ES-I3 (cell line): ENCODE data around the gene FHIT.

Experiments used
- H3K36me3 ChIP-seq: 2 replicates; pipeline ENCODE4 v1.6.1; 2013; ENCODE audit warnings: mild to moderate bottlenecking, low read length, control low read depth, moderate library complexity; ENCODE audit not compliant: insufficient read depth
- H3K4me1 ChIP-seq: 2 replicates; pipeline ENCODE4 v1.6.1; 2013; ENCODE audit warnings: mild to moderate bottlenecking, control low read depth, low read length; ENCODE audit not compliant: insufficient read depth
- H3K9ac ChIP-seq: 2 replicates; pipeline ENCODE4 v1.6.1; 2013; ENCODE audit warnings: low read depth, mild to moderate bottlenecking, low read length, moderate library complexity
- H3K9me3 ChIP-seq: 2 replicates; pipeline ENCODE4 v1.6.1; 2013; ENCODE audit warnings: mild to moderate bottlenecking, low read length, moderate library complexity; ENCODE audit not compliant: control insufficient read depth, insufficient read depth

Gene FHIT

DNA sequence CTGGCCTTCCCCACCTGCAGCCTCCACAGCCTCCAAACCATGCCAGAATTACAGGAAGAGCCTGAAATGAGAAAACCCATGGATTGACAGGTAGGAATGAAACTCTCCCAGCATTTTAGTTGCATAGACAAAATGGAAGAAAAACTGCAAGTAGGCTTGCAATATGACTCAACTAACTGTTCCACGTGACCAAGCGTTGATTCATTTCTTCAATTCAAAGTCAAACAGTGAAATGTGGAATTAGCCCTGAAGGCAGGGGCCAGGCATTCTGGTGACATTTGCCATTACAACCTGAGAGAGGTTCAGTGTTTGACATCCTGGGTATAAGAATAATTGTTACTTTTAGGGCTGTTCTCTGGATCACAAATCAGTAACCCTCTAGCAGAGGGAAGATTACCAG lies 1525.0 kb downstream of the FHIT start:
- Histone ChIP-seq H3K9ac (no peak overlapping the region), H3K9me3 (no peaks in the 10 kb centered on the region), H3K4me1 (no peaks in the 10 kb centered on the region), H3K36me3 (no peaks in the 10 kb centered on the region)

DNA sequence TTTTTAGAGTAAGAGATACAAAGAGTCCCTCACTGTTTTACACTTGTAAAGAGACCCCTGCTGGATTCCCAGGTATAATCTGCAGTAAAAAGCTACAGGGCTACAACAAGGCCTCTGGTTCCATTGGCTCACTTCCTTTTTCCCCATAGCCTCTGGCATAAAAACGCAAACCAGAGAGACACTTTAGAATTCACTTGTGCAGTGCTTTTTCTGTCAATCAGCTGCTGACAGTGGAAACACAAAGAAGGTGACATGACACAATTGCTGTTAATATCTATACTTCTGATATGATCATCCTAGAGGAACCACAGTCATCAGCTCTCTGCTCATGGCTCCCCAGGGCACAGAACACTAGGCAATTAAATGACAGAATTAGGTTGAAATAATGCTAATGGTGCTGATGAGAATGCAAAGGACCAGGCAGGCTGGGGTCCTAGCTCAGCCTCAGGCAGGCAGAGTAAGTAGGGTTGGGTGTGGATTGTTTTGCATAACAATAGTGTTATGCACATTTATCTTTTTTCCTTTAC lies 1533.5 kb downstream of the FHIT start:
- Histone ChIP-seq H3K4me1 (peaks cover 22% of the 10 kb centered on the region), H3K36me3 (no peaks in the 10 kb centered on the region; the same call in 1 of the 2 replicates), H3K9ac (no peak overlapping the region), H3K9me3 (peaks cover 6% of the 10 kb centered on the region)

DNA sequence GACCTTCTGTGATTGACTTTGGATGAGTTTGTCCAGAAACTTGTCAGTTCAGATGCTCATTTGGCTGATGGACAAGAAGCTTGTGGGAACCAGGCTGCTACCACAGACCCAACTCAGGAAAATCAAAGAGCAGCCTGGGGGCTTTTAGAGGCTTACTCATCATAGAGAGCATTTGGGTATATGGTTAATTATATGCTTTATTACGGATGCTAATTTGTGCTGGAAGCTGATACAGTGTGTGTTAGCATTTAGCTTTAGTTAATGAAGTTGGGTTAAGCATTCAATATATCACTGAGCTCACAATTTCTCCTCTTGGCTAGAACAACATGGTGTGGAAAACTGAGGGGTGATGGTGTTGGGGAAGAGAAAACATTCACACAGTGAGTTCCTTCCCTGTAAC lies 1537.2 kb downstream of the FHIT start:
- Histone ChIP-seq H3K4me1 (peaks cover 17% of the 10 kb centered on the region), H3K9me3 (peaks cover 6% of the 10 kb centered on the region), H3K36me3 (no peaks in the 10 kb centered on the region; the same call in 1 of the 2 replicates), H3K9ac (no peak overlapping the region)

DNA sequence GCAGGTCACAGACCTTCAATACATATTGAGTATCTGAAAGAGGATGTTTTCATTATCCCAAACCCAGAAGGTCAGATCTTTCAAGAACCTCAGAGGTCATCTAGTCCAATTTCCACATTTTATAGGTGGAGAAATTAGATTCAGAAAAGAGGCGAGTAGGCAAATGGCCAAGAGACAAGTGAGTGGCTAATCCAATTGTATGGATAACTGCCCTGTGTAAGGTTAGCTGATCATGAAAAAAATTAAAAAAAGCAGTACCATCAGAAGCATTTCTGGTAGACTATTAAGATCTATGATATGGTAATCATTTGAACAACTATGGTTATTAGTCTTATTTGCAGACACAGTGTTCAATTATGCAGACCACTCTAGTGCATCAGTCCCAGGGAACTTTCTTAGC lies 1540.7 kb downstream of the FHIT start:
- Histone ChIP-seq H3K9me3 (peaks cover 6% of the 10 kb centered on the region), H3K4me1 (no peaks in the 10 kb centered on the region), H3K9ac (no peak overlapping the region), H3K36me3 (no peaks in the 10 kb centered on the region; the same call in 1 of the 2 replicates)

DNA sequence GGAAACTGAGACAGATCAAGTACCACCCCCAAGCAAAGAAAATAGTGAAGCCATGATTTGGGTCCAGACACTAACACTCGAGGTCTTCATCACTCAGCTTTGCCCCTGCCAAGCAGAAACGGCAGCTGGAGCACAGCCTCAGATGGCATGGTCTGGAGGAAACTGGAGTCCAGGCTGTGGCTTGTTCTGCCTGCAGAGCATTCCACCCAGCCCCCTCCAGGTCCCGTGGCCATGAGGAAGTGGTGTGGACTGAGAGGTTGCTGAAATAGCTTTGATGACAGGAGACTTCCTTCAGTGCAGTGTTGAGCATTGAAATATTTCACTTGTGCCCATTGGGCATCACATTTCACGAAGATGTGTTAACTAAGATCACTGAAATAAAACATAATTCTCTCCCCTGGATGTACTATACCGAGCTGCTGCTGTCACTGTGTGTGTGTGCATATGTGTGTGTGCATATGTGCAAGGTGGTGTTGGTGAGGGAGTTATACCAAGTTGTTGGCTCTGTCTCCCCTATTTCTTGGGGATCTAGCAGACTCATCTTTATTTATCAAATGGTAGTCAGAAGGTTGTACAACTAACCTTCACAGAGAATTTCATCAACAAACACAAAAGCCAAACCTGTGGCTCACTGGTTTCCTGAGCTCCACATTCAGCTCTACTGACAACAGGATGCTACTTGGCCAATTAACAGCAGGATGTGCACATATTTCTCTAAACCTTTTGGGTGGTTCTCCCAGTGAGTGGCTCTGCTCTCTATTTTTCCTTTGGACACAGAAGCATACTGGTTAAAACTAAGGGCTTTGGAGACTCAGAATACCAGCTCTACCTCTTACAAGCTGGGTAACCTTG lies 1541.3 kb downstream of the FHIT start:
- H3K4me1 ChIP-seq: no peaks in the 10 kb centered on the region
- peaks cover 6% of the 10 kb centered on the region for H3K9me3 ChIP-seq
- H3K9ac ChIP-seq: no peak overlapping the region
- H3K36me3 ChIP-seq: no peaks in the 10 kb centered on the region; the same call in 1 of the 2 replicates

DNA sequence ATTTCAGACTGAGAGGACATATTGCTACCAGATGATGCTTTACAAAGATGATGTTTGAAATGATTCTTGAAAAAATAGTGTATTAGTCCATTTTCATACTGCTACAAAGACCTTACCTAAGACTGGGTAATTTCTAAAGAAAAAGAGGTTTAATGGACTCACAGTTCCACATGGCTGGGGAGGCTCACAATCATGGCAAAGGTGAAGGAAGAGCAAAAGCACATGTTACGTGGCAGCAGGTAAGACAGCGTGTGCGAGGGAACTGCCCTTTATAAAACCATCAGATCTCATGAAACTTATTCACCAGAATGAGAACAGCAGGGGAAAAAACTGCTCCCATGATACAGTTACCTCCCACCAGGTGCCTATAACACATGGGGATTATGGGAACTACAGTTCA lies 1543.0 kb downstream of the FHIT start:
- Histone ChIP-seq H3K9ac (no peak overlapping the region), H3K36me3 (no peaks in the 10 kb centered on the region), H3K4me1 (no peaks in the 10 kb centered on the region), H3K9me3 (peaks cover 4% of the 10 kb centered on the region)

DNA sequence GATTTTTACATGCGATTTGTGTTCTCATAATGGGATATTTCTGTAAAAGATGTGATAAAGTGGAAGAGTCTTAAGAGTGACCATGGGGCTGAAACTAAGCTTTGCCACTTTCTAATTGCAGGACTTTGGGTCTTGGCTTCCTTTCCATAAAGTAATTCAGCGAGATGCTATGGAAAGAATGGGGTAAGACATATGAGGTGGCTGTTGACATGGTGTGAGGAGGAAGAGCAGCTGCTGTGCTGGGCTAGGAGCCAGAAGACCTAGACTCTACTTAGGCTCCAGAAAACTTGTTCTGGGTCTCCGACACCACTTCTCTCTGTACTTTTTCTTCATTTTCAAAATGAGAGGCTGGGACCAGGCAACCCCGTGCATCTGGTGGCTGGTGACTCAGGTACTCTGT lies 1547.0 kb downstream of the FHIT start:
- no peak overlapping the region for H3K9ac ChIP-seq
- no peaks in the 10 kb centered on the region for H3K4me1 ChIP-seq
- H3K36me3 ChIP-seq: no peaks in the 10 kb centered on the region
- no peaks in the 10 kb centered on the region for H3K9me3 ChIP-seq

DNA sequence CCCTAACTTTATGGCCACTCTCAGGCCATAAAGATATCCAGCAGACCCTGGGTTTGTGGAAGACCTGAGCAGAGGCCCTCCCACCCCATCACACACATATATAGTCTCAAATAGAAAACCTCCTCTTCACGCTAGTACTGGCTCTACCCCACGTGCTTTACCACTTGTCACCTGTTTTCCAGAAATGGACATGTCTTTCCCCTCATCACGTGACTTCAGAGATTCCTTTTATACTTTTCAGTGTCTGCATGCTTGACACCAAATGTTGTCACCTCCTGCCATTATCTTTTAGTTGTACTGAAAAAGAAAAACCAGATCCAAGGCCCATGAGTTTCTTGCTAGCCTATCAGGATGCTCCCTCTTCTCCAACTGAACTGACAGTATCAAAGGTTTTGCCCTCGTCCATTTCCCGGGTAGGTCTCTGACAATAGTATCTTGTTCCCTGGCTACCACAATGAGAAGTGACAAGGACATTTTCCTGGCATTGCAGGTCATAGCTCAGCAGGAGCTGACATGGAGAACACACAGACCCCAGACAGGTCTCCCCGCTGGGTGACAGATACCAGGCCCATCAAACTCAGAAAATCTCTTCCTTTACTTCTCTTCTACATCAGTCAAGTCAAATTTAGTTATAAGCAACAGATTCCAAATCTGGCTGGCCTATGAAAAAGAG lies 1551.5 kb downstream of the FHIT start:
- no peaks in the 10 kb centered on the region; the same call in 1 of the 2 replicates for H3K9me3 ChIP-seq
- no peaks in the 10 kb centered on the region for H3K4me1 ChIP-seq
- no peak overlapping the region for H3K9ac ChIP-seq
- H3K36me3 ChIP-seq: no peaks in the 10 kb centered on the region
